Adipocyte (in vitro differentiated cells): Measurements from ENCODE around the gene NECTIN3.

ENCODE experiments used
- DNase-seq: peaks from one replicate; pipeline ENCODE4 v3.0.0-alpha.2; 2015; ENCODE audit warnings: low read depth
- H3K27me3 ChIP-seq: replicated peaks from 2 replicates; pipeline ENCODE4 v1.7.0; 2013; ENCODE audit warnings: mild to moderate bottlenecking, low read length, moderate library complexity; ENCODE audit not compliant: control insufficient read depth, insufficient read depth
- H3K36me3 ChIP-seq: 2 replicates; pipeline ENCODE4 v1.7.0; 2013; ENCODE audit warnings: low read length, mild to moderate bottlenecking, moderate library complexity; ENCODE audit not compliant: control insufficient read depth, insufficient read depth, severe bottlenecking
- H3K4me1 ChIP-seq: 2 replicates; pipeline ENCODE4 v1.7.0; 2013; ENCODE audit warnings: mild to moderate bottlenecking, low read length, moderate library complexity; ENCODE audit not compliant: control insufficient read depth, insufficient read depth
- H3K4me3 ChIP-seq: 2 replicates; pipeline ENCODE4 v1.7.0; 2013; ENCODE audit warnings: mild to moderate bottlenecking, low read length, moderate library complexity
- H3K9ac ChIP-seq: 2 replicates; pipeline ENCODE4 v1.7.0; 2013; ENCODE audit warnings: mild to moderate bottlenecking, low read length, moderate library complexity
- H3K9me3 ChIP-seq: 2 replicates; pipeline ENCODE4 v1.7.0; 2013; ENCODE audit warnings: mild to moderate bottlenecking, low read length, moderate library complexity; ENCODE audit not compliant: control insufficient read depth

Gene NECTIN3

DNA sequence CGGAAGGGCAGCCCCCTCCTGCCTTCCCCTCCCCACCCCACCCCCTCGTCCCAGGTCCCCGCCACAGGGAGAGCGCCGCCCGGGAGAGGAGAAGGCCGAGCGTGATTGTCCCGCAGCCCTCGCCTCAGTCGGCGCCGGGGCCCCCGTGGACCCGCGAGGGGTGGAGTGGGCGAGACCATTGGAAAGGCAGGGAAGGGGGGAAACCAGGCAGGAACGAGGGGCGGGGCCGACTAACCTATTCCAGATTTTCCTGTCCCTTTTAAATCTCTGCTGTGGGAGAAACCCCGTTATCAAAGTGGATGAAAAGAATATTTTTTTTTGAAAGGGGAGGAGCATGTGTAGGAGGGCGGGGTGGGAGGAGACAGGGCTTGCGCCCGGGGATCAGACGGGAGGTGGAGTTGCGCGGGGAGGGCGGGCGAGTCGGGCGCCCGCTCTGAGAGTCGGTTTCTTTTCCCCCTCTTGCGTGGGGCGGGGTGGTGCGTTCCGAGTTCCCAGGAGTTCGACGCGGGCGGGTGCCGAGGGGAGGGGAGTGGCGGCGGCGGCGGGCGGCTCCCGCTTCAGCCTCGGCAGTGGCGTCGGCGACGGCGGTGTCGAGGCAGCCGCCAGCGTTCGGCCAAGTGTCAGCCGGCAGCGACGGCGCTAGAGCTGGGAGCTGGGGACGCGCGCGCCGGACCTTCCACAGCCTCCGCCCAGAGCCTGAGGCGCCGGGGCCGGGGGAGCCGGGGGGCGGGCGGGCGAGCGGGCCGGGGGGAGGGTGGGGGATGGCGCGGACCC lies at the start of gene NECTIN3:
TSS of gene NECTIN3 (plus strand) at position 560 of the 774 bp plus-strand sequence. CDS start at position 762, 202 bp downstream.
- Histone ChIP-seq H3K4me3 (peak within 1 kb of the TSS; percentile 94), H3K9ac (peak within 1 kb of the TSS; percentile 92), H3K4me1 (peaks cover 24% of the 10 kb centered on the region), H3K9me3 (no peaks in the 10 kb centered on the region), H3K27me3 (no peaks in the 10 kb centered on the region), H3K36me3 (no peaks in the 10 kb centered on the region)
- peak; percentile 98 for DNase-seq

DNA sequence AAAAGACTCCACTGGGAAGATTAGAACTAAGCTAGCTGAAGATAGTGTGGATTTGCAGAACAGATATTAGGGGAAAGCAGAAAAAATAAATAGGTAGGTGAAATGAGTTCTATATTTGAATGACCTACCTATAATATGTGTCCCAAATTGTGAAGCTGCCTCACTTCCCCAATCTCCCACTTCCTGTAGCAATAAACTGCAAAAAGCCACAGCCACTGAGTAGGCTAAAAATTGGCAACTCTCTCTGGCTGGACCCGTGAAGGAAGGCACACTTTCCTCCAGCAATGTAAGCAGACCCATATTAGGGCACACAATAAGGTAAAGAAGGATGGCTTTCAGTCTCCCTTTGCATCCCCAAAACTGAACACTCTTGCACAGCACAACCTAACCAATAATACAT lies 43.7 kb upstream of the NECTIN3 start:
- no peak for DNase-seq
- H3K36me3 ChIP-seq, result no peaks in the 10 kb centered on the region
- H3K9me3 ChIP-seq, result no peaks in the 10 kb centered on the region
- H3K4me3 ChIP-seq, result no peak overlapping the region
- no peaks in the 10 kb centered on the region for H3K4me1 ChIP-seq
- H3K9ac ChIP-seq, result no peak overlapping the region
- no peaks in the 10 kb centered on the region for H3K27me3 ChIP-seq

DNA sequence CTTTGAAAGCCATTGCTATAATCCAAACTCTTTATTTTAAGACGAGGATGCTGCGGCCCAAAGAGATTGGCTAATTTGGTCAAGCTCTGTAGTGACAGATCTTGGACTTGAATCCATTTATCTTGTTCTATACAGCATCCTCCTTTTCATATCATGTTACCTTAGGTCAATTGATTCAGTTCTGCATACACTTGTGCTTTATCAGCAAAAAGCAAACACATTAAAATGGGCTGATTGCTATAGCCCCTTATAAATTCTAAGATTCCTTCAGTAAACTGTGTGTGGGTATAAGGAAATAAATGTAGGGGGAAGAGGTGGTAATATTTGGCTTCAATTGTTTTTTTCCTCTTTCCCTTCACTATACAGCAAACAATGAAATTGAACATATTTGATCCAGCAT lies 40.1 kb upstream of the NECTIN3 start:
- H3K36me3 ChIP-seq, result no peaks in the 10 kb centered on the region
- no peak for DNase-seq
- H3K27me3 ChIP-seq, result no peaks in the 10 kb centered on the region
- no peaks in the 10 kb centered on the region for H3K9me3 ChIP-seq
- no peak overlapping the region for H3K4me3 ChIP-seq
- no peaks in the 10 kb centered on the region for H3K4me1 ChIP-seq
- no peak overlapping the region for H3K9ac ChIP-seq

- Histone ChIP-seq H3K27me3 (no peaks in the 10 kb centered on the region), H3K9ac (no peak overlapping the region), H3K9me3 (peaks cover 6% of the 10 kb centered on the region), H3K4me1 (no peaks in the 10 kb centered on the region), H3K36me3 (no peaks in the 10 kb centered on the region), H3K4me3 (no peak overlapping the region)
- no peak for DNase-seq
Observed at GRCh38 chr3:111032677-111033076, 38.9 kb upstream of the NECTIN3 start.

- no peaks in the 10 kb centered on the region for H3K4me1 ChIP-seq
- no peaks in the 10 kb centered on the region for H3K27me3 ChIP-seq
- no peak for DNase-seq
- H3K4me3 ChIP-seq, result no peak overlapping the region
- no peak overlapping the region for H3K9ac ChIP-seq
- no peaks in the 10 kb centered on the region for H3K36me3 ChIP-seq
- peaks cover 10% of the 10 kb centered on the region for H3K9me3 ChIP-seq
Observed at GRCh38 chr3:111033470-111034050, 38.1 kb upstream of the NECTIN3 start.

DNA sequence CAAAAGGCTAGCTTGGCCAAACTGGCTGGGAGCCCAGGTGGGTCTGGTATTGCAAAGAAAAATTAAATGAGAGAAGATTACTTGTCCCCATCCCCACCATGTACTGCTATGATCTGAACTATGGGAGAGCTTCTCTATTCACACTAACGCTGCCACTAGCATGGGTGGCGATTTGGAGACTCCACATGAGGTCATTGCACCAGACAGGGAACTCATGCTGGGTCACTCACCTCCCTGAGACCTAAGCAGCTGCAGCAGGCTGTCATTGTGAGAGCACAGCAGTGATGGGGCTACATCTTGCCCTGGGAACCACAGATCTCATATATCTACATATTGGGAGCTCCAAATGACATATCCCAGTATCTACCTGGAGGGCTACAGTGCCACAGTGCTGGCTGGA lies 36.3 kb upstream of the NECTIN3 start:
- peaks cover 10% of the 10 kb centered on the region for H3K9me3 ChIP-seq
- H3K9ac ChIP-seq, result no peak overlapping the region
- no peaks in the 10 kb centered on the region for H3K4me1 ChIP-seq
- no peaks in the 10 kb centered on the region for H3K27me3 ChIP-seq
- H3K4me3 ChIP-seq, result no peak overlapping the region
- no peaks in the 10 kb centered on the region for H3K36me3 ChIP-seq
- no peak for DNase-seq

GRCh38 chr3:111035902-111036301 lies 35.7 kb upstream of the NECTIN3 start:
- no peak overlapping the region for H3K9ac ChIP-seq
- no peaks in the 10 kb centered on the region for H3K36me3 ChIP-seq
- no peaks in the 10 kb centered on the region for H3K4me1 ChIP-seq
- no peaks in the 10 kb centered on the region for H3K27me3 ChIP-seq
- H3K4me3 ChIP-seq, result no peak overlapping the region
- no peak for DNase-seq
- H3K9me3 ChIP-seq, result peaks cover 10% of the 10 kb centered on the region

DNA sequence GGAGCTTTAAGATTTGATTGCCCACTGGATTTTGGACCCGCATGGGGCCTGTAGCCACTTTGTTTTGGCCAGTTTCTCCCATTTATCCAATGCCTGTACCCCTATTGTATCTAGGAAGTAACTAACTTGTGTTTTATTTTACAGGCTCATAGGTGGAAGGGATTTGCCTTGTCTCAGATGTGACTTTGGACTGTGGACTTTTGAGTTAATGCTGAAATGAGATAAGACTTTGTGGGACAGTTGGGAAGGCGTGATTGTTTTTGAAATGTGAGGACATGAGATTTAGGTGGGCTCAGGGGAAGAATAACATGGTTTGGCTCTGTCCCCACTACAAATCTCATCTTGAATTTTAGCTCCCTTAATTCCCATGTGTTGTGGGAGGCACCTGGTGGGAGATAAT lies 30.7 kb upstream of the NECTIN3 start:
- peaks cover 17% of the 10 kb centered on the region for H3K9me3 ChIP-seq
- no peaks in the 10 kb centered on the region for H3K4me1 ChIP-seq
- no peaks in the 10 kb centered on the region for H3K27me3 ChIP-seq
- no peak overlapping the region for H3K4me3 ChIP-seq
- no peak overlapping the region for H3K9ac ChIP-seq
- H3K36me3 ChIP-seq, result no peaks in the 10 kb centered on the region
- DNase-seq, result no peak

DNA sequence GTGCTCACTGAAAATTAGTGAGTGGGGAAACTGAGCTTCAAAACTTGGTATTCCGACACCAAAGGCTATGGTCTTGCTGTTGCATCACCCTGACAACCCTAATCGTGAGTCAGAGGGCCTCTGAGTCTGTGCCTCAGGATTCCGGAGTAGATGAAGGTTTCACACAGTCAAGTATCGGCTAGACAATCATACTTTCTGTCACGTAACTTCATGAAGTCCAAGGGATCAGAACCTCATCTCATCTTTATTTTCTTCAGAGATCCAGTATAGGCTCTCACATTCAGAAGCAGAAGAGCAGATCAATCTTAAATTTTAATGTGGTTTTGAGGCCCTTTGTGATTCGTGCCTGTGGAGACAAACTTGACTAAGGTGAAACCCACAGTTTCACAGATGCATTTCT lies 26.1 kb upstream of the NECTIN3 start:
- no peaks in the 10 kb centered on the region for H3K27me3 ChIP-seq
- no peak for DNase-seq

DNA sequence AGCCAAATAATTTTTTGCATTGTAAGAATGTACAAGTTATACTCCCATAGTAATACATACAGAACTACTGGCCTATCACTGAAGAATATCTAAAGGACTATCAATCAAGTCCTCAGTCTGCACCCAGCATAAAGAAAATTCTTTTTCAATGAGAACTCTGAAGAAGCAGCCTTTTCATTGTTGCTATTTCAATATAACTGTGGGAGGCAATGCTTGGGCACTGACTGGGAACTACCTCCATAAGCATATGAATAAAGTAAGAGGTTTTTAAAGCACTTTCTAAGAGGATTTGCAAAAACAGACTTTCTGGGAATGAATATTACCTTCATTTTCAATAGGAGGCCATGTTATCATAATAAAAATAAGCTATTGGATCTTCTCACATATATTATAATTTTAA lies 24.6 kb upstream of the NECTIN3 start:
- Histone ChIP-seq H3K4me1 (no peaks in the 10 kb centered on the region), H3K9me3 (no peaks in the 10 kb centered on the region), H3K4me3 (no peak overlapping the region), H3K27me3 (no peaks in the 10 kb centered on the region), H3K36me3 (no peaks in the 10 kb centered on the region), H3K9ac (no peak overlapping the region)
- no peak for DNase-seq

More for the DNA sequence above, 26.1 kb upstream of the NECTIN3 start:
- Histone ChIP-seq H3K9me3 (peaks cover 7% of the 10 kb centered on the region), H3K4me3 (no peak overlapping the region), H3K4me1 (no peaks in the 10 kb centered on the region), H3K9ac (no peak overlapping the region), H3K36me3 (no peaks in the 10 kb centered on the region)

DNA sequence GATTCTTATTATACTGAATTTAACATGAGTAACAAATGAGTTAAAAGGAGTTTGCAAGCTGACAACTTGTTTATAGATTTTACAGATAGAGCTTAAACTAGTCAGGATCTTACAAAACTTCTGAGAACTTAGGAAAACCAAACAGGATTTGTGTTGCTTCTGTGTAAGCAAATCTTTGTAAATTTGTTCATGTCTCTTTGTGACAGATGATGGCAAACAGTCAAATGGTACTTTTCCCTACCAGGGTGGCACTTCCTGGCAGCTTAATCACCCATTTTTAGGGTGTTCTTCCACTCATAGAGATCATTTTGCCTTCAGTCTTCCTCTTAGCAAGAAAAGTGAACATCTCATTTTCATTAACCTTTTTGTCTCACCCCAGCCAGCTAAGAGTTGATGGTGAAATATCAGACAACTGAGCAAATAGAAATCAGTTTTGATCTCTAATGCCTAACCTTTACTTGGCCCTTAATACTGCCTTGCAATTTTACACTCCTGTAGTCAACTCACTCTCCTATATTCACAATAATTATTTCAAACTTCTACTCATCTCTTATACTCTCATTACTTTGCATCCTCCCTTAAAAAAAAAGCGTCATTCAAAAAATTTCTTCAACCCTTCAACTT lies 23.7 kb upstream of the NECTIN3 start:
- Histone ChIP-seq H3K9ac (no peak overlapping the region), H3K27me3 (no peaks in the 10 kb centered on the region), H3K9me3 (no peaks in the 10 kb centered on the region), H3K4me1 (no peaks in the 10 kb centered on the region), H3K36me3 (no peaks in the 10 kb centered on the region), H3K4me3 (no peak overlapping the region)
- peak; percentile 0 for DNase-seq
